Measurements from ENCODE around the gene SLC4A9. TPM values are rescaled to one million over a fixed set of nuclear protein-coding genes. Genes with fewer than 3 reads are reported as not detected.
A peak's percentile ranks its signal among the peaks of the same experiment; 100 is the strongest.

SLC4A9 gene
- total RNA-seq, 1 experiment from 2014 or later: not detected

DNA sequence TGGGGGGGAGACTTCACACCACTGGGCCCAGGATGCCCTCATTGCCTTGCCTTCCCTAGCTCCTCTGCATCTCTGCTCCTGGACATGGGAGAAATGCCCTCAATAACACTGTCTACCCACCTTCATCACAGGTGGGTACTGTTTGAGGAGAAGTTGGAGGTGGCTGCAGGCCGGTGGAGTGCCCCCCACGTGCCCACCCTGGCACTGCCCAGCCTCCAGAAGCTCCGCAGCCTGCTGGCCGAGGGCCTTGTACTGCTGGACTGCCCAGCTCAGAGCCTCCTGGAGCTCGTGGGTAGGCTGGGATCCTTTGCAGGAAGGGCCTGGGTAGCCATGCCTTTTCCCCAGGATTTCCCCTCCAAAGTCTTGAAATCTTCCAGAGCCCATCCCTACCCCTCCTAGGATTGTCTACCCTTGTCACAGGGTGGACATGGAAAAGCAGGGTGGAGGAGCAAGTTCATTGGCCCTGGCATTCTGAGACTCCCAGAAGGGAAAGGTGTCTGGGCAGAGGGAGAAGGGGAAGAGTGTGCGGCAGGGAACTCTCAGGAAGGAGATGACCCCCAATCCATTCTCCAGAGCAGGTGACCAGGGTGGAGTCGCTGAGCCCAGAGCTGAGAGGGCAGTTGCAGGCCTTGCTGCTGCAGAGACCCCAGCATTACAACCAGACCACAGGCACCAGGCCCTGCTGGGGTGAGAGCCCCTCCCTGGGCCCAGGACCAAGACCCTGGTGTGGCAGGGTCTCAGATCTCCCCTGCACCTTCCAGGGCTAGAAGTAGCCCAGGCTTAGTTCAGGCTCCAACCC lies 886 bp downstream of the SLC4A9 start:
- no peak for DNase-seq (ENCODE audit: low read depth)

DNA sequence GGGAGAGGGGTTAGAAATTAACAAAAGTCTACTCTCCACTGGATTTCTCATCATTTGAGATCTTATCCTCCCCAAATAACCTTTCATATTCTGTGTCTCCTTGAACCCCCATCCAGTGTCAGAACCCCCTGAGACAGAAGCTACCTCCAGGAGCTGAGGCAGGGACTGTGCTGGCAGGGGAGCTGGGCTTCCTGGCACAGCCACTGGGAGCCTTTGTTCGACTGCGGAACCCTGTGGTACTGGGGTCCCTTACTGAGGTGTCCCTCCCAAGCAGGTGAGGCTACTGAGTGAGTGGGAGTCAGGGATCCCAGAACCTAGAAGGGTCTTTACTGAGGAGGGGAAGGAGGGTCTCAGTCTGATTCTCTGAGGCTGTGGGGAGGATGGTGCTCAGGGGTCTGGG lies 1.9 kb downstream of the SLC4A9 start:
- no peak for DNase-seq (ENCODE audit: low read depth)

DNA sequence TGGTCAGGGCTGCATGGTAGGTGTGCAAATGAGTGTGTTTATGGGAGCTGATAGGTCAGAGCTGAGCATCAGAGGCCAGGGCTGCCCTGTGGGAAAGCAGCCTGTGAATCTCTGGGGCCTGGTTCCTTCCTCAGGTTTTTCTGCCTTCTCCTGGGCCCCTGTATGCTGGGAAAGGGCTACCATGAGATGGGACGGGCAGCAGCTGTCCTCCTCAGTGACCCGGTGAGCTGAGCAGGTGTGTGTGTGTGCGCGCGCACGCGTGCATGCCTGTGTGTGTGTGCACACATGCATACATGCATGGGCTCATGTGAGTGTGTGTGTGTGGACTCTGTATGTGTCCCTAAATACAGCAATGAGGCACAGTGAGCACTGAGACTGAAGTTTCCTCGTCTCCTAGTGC lies 2.3 kb downstream of the SLC4A9 start:
- no peak for DNase-seq (ENCODE audit: low read depth)

DNA sequence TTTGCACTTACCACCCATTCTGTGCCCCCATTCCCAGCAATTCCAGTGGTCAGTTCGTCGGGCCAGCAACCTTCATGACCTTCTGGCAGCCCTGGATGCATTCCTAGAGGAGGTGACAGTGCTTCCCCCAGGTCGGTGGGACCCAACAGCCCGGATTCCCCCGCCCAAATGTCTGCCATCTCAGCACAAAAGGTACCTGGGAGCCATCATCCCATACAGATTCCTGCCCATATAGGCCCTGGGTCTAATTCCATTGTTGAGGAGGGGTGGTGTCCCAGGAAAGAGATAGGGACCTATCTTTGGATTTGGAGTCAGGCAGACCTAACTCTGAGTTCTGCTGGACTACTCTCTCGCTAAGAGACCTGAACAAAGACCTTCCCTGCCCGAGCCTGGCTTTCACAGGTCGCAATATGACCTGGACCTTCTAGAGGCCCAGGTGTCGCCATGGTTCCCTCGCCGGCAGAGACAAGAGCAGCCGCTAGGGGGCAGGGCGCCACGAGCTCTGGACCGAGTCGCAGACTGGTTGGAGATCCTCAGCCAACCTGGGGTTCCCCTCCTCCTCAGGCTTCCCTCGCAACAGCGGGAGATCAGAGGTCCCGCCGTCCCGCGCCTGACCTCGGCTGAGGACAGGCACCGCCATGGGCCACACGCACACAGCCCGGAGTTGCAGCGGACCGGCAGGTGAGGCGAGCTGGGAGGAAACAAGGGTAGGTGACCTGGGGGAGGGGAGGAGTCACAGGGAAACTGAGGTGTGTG lies 3.1 kb downstream of the SLC4A9 start:
- DNase-seq (ENCODE audit: low read depth): peak; percentile 38

DNA sequence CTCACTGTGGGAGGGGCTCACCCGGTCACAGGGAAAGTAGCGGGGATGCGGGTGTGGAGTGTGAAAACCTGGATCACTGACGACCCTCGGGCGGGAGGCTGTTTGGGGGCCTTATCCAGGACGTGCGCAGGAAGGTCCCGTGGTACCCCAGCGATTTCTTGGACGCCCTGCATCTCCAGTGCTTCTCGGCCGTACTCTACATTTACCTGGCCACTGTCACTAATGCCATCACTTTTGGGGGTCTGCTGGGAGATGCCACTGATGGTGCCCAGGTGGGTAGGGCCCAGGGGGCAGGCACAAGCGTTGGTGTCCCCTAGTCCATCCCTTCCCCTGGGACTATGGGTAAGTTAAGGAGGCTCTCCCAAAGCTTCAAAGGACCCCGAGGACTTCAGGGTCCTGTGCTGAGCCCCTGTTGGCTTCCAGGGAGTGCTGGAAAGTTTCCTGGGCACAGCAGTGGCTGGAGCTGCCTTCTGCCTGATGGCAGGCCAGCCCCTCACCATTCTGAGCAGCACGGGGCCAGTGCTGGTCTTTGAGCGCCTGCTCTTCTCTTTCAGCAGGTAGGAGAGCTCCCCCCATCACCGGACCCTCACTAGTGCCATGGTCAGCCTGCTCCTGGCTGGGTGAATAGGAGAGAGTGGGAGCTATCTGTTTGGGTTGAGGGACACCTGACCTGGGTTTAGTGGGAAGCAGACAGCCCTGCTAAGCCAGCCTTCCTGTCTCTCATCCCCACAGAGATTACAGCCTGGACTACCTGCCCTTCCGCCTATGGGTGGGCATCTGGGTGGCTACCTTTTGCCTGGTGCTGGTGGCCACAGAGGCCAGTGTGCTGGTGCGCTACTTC lies 3.9 kb downstream of the SLC4A9 start:
- no peak for DNase-seq (ENCODE audit: low read depth)

DNA sequence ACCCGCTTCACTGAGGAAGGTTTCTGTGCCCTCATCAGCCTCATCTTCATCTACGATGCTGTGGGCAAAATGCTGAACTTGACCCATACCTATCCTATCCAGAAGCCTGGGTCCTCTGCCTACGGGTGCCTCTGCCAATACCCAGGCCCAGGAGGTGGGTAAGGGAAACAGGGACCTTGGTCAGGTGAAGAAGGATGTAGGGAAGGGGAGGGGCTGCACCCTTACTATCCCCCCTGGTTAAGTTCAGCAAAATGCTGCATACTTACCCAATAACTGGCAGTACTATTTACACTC lies 4.4 kb downstream of the SLC4A9 start:
- DNase-seq (ENCODE audit: low read depth): no peak

DNA sequence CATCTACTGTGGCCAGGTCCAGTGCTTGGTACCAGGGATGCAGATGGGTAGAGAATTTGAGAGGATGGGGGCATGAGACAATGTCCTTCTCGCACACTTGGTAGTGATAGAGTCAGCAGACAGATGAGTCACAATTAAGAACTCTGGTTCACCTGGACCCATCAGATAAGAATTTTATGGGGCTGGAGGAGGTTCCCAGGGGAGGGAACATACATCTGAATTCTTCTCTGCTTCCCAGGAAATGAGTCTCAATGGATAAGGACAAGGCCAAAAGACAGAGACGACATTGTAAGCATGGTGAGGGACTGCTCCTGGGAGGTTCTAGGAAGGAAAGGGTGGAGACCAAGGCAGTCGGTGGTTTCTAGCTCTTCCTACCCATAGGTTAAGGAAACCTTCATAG lies 5.3 kb downstream of the SLC4A9 start:
- DNase-seq (ENCODE audit: low read depth): no peak

DNA sequence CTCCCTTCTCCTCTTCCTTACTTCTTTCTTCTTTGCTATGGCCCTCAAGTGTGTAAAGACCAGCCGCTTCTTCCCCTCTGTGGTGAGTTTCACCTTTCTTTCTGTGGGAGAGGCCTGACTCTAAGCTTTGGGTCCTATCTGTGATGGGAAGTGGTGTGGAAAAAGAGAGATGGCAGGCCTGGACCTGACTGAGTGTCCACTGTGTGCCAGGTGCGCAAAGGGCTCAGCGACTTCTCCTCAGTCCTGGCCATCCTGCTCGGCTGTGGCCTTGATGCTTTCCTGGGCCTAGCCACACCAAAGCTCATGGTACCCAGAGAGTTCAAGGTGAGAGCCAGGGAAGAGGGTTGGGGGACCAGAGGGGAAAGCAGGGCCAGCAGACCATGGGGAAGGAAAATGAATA lies 5.9 kb downstream of the SLC4A9 start:
- no peak for DNase-seq (ENCODE audit: low read depth)

DNA sequence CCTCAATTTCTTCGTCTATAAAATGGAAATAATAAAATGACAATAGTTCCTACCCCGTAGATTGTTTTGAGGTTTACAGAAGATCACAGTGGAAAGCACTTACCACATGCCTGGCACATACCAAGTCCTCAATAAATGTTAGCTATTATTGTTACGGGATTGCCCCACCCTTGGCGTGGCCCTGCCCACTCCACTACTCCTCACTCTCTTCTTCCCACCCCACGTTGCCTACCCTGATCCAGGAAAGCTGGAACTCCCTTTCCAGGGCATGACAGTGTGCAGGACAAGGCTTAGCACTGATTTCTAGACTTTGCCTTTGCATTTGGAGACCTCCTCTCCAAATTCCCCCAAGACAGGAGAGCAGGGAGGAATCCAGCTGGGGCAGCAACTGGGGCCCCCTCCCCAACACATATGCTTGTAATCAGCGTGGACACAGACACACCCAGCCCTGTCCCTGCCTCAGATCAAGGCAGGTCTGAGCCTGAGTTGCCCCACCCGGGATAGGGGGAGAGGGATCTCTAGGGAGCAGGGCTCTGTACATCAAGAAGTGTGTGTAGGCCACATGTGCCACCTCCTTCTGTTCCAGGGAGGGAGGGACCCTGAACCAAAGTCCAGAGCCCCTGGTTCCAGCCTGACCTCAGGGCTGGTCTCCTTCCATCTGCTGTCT lies 6.7 kb downstream of the SLC4A9 start:
- no peak for DNase-seq (ENCODE audit: low read depth)

DNA sequence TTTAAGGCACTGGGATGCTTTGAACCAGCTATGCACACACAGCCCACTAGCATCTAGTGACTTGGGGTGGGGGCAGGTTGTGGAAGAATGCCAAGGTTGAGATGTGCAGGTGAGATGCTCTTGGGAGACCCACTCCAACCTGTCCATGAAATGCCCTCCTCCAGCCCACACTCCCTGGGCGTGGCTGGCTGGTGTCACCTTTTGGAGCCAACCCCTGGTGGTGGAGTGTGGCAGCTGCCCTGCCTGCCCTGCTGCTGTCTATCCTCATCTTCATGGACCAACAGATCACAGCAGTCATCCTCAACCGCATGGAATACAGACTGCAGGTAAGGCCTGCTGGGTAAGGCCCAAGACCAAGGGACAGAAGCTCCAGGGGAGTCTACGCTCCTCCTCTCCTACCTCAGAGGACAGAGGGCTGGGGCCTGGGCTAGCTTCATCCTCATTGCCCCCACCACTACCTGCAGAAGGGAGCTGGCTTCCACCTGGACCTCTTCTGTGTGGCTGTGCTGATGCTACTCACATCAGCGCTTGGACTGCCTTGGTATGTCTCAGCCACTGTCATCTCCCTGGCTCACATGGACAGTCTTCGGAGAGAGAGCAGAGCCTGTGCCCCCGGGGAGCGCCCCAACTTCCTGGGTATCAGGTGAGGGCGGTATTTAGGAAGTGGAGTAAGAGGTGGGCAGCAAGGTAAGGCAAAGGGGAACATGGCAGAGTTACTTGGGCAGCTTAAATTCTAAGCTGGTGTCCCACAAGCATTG lies 7.4 kb downstream of the SLC4A9 start:
- DNase-seq (ENCODE audit: low read depth): no peak

DNA sequence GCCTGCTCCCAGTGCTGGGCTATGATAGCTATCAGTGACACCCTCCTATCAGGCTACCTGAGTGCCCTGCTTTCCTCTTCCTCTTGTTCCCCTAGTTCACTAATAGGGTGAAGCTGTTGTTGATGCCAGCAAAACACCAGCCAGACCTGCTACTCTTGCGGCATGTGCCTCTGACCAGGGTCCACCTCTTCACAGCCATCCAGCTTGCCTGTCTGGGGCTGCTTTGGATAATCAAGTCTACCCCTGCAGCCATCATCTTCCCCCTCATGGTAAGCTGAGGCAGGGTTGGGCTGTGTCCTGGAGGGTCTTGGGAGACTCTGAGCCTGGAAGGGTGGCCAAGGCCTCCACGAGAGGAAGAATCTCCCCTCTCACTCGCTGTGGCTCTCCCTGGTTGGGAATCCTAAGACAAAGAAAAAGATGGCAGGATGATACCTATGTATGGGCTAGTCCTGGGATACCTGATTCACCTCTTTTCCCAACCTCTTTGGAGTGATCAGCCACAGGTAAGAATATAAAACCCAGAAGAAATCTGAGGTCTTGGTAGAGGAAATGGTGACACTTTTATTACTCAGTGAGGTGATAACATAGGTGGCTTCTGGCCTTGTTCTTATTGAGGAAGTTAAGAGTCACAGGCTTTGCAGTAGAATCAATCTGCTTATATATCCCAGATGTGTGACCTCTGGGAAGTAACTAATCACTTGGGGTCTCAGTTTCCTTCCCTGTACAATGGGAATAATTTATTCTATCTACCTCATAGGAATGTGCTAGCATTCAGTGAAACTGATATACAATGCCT lies 11.6 kb downstream of the SLC4A9 start:
- no peak for DNase-seq (ENCODE audit: low read depth)

DNA sequence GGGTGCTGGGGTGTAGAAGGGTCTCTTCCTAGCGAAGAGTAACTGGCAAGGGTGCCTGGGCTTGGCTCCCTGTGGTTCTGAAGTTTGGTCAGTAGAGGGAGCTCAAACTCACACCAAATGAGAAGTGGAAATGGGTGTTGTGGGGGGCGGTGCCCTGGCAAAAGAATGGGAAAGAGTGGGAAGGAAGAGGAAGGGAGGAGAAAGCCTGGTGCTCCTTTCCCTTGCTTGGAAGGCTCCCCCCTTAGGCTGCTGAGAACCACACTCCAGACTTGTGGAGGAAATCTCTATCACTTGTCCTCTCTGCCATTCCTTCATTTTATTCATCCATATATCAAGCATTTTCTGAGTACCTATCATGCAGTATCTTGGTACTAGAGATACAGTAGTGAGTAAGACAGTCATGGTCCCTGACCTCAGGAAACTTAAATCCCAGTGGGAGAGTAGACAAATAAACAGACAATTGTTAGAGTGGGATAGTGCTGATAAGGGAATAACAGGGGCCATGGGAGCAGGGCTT lies 13.0 kb downstream of the SLC4A9 start:
- peak; percentile 76 for DNase-seq (ENCODE audit: low read depth)

DNA sequence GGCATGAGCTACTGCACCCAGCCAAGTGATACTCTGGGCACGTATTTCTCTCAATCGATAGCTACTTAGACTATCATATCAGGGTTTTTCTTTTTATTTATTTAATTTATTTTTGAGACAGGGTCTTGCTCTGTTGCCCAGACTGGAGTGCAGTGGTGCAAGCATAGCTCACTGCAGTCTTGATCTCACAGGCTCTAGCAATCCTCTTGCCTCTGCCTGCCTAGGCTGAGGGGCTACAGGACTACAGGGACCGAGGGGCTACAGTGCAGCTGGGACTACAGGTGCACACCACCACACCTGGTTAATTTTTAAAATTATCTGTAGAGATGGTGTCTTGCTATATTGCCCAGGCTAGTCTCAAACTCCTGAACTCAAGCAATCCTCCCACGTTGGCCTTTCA lies 21.4 kb downstream of the SLC4A9 start:
- no peak for DNase-seq (ENCODE audit: low read depth)

DNA sequence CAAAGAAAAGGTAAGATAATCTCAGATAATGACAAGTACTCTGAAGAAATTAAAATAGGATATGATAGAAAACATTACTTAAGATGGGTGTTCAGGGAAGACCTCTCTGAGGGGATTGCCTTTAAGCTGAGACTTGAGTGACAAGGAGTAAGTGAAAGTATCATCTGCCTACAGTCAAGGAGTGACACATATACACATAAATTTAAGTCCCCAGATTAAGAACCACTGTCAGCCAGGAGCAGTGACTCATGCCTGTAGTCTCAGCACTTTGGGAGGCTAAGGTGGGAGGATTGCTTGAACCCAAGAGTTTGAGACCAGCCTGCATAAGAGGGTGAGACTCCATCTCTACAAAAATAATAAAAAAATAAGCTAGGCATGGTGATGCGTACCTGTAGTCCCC lies 22.0 kb downstream of the SLC4A9 start:
- no peak for DNase-seq (ENCODE audit: low read depth)

DNA sequence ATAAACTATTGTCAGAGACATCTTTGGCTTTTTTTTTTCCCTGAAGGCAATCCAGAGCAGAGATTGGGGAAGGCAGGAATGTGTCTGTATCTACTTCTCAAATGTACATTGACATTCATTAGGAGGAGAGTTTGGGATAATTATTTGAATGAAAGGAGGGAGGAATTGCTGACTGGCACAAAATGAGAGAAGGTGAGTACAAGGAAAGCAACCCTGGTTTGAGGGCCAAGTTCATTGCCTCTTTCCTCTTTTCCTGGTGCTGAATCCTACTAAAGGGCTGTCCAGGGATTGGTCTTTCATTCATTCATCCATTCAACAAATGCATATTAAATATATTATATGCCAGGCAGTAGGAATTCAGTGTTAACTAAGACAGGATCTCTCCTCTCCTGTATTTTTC lies 22.9 kb downstream of the SLC4A9 start:
- DNase-seq (ENCODE audit: low read depth): no peak

DNA sequence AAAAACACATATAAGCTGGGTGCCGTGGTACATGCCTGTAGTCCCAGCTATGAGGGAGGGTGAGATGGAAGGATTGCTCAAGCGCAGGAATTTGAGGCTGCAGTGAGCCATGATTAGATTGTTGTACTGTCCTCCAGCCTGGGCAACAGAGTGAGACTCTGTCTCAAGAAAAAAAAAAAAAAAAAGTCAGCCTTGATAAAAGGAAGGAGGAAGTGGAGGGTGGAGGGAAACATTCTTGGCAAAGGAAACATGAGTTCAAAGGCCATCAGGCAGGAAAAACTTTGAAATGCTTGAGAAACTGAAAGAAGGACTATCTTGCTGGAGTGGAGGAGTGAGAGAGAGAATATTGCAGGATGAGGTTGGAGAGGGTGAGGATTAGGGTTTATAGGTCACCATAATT lies 23.3 kb downstream of the SLC4A9 start:
- DNase-seq (ENCODE audit: low read depth): no peak

DNA sequence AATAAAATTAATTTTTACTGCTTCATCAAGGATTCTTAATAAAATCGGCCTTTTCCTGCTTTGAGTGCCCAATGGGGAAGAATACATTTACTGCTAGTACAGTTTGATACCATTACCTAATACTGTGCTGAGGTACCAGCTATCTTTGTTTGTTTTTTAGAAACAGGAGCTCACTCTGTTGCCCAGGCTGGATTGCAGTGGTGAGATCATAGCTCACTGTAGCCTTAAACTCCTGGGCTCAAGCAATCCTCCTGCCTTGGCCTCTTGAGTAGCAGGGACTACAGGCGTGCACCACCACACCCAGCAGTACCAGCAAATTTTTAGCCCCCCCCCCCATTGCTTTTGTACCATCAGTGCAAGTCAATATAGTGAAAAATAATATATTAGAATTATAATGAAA lies 28.1 kb downstream of the SLC4A9 start:
- no peak for DNase-seq (ENCODE audit: low read depth)

DNA sequence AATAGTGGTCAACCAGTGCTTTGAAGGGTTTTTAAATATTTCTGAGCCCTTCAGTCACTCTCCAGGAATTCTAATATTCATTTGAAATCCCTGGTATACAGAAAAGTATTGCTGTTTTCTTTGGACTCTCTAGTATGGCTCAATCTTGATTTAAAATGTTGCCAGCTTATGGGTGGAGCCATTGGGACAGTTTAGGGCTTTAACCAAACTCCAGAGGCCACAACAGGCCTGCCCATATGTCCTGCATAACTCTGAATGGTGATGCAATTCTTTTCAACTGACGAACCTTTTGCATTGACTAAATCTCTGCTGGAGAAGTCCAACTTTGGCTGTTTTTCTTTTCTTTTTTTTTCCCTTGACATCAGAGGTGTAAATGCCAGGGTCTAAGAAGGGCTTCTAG lies 31.3 kb downstream of the SLC4A9 start:
- DNase-seq (ENCODE audit: low read depth): no peak

DNA sequence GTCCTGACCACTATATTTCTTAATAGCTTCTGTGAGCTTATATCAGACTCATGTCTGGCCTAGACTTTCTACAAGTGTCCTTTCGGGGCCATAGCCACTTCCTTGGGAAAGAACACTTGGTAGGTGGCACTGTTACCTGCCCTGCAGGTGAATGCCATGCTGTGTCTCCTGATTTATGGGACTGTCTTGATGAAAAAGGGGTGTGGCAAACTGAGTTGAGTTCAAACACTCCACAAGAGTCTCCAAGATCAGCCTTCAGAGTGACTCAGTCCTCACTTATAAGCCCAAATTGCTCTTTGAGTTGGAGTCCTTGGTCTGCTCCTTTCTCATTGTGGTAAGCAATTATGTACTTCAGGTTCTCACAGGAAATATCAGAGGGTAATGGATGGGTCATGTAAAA lies 31.7 kb downstream of the SLC4A9 start:
- DNase-seq (ENCODE audit: low read depth): no peak

DNA sequence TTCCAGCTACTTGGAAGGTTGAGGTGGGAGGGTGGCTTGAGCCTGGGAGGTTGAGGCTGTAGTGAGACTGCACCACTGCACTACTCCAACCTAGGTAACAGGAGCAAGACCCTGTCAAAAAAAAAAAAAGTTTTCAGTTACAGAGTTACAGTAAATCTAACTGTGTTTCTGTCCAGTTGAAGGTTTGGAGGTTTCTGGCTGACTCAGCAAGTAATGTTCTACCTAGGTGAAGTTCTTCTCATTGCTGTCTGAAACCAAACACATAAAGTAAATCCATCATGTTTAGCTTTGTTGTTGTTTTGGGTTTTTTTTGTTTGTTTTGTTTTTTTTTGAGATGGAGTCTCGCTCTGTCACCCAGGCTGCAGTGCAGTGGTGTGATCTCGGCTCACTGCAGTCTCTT lies 33.7 kb downstream of the SLC4A9 start:
- no peak for DNase-seq (ENCODE audit: low read depth)

Data from LHCN-M2 (cell line).